H1 (cell line): ENCODE data around the gene TUBGCP6. TPM values are rescaled to one million over a fixed set of nuclear protein-coding genes. Genes with fewer than 3 reads are reported as not detected.

Source experiments
- CBX8 ChIP-seq: fragments of 300-800, 300-1000 bp; sonication (generic); IDR thresholded peaks from 2 replicates; pipeline ENCODE4 v1.7.1; 2016; ENCODE audit warnings: low read depth, low read length, borderline replicate concordance
- CTCF ChIP-seq, 3 experiments: IDR thresholded peaks; 1 replicate in 2 of 3; 2 replicates in 1 of 3; pipeline versions ENCODE4 v1.5.1 to v1.6.1; 2011; ENCODE audit warnings: low read length in 3 of 3, mild to moderate bottlenecking in 3 of 3, inconsistent platforms in 2 of 3, low read depth in 1 of 3, moderate library complexity in 1 of 3; ENCODE audit not compliant: insufficient read depth in 1 of 3; ENCODE audit errors: control extremely low read depth in 1 of 3
- RBBP5 ChIP-seq: IDR thresholded peaks from 2 replicates; pipeline ENCODE4 v1.7.1; 2012; ENCODE audit warnings: low read depth, mild to moderate bottlenecking, inconsistent platforms, low read length, moderate library complexity, borderline replicate concordance
- SAP30 ChIP-seq: fragments of 300-600 bp; sonication (generic); IDR thresholded peaks from 2 replicates; pipeline ENCODE4 v1.7.1; 2012; ENCODE audit warnings: low read length, moderate library complexity, mild to moderate bottlenecking, inconsistent platforms; ENCODE audit not compliant: insufficient read depth, insufficient replicate concordance
- SRF ChIP-seq: IDR thresholded peaks from 2 replicates; pipeline ENCODE4 v1.6.1; 2011; ENCODE audit warnings: mild to moderate bottlenecking, low read depth, low read length, moderate library complexity
- TAF7 ChIP-seq: optimal IDR thresholded peaks from 2 replicates; pipeline ENCODE3; 2011; ENCODE audit warnings: low read depth, mild to moderate bottlenecking, inconsistent platforms, low read length, moderate library complexity, borderline replicate concordance
- polyA plus RNA-seq, 7 experiments: library from polyadenylated mRNA; depleted of rRNA in 3 of 7; stranded (reverse) in 5 of 7; unstranded in 2 of 7; fragments of >200 nt in 5 of 7; fragments of 200-250 nt in 2 of 7; gene quantifications; 1 replicate in 5 of 7; 2 replicates in 1 of 7; 4 replicates in 1 of 7; pipeline versions ENCODE4 v1.2.1 to v1.2.3, GENCODE V29; 2011 to 2013; ENCODE audit warnings: missing spikeins in 2 of 7, mixed read lengths in 2 of 7
- total RNA-seq: library from RNA; stranded (reverse); fragmentation: NEBNext Ultra II Directional; extraction: Animal tissue kit (Norgen Biotek cat#: 25700); gene quantifications from 2 replicates; pipeline ENCODE4 v1.2.1, GENCODE V29; 2021

The TUBGCP6 gene
- total and polyA plus RNA-seq, 2 of the 8 experiments (the other 6 are each of a cell fraction or from before 2014, with no cell fraction given) = 24.2 to 24.7 TPM

GRCh38 chr22:50262973-50263617, 18.3 kb upstream of the TUBGCP6 start (continued):
- TF ChIP-seq CTCF (IDR thresholded peaks at IDR 0.05; ENCODE audit: control extremely low read depth in 1 of 3, insufficient read depth in 1 of 3, low read depth in 1 of 3, low read length in 3 of 3) (no peak), SAP30 (no peak), SRF (no peak), RBBP5 (no peak), TAF7 (no peak), CBX8 (no peak)
